HepG2 (cell line): ENCODE measurements around the gene ALDH2. TPM values are rescaled to one million over a fixed set of nuclear protein-coding genes. Genes with fewer than 3 reads are reported as not detected.

Experiments
- ATAC-seq: fragments of 200-7000 bp; cut with Tn5 transposase; 3 replicates; pipeline ENCODE4 v1.9.1; 2020; ENCODE audit warnings: mild to moderate bottlenecking, moderate library complexity
- BruUV-seq: library from RNA; stranded (reverse); fragments of 400-500 nt; replicated peaks from 2 replicates; lab custom pipeline; 2021; lab: Mats Ljungman, UMichigan
- CTCF ChIA-PET: fragments of 300-600 bp; formaldehyde crosslinking; extraction: SDS; loops from one replicate; lab custom pipeline; 2021; ENCODE audit warnings: low total read pairs, inconsistent platforms, low intra/inter-chr PET ratio; lab: Yijun Ruan, JAX
- POLR2A ChIA-PET: fragments of 350-600 bp; sonication (Branson Sonifier 250); formaldehyde crosslinking; loops from one replicate; lab custom pipeline; 2020; ENCODE audit warnings: antibody characterized with exemption, inconsistent platforms; lab: Yijun Ruan, JAX
- DNase-seq: peaks from one replicate; pipeline ENCODE4 v3.0.0-alpha.2; 2015; ENCODE audit warnings: low spot score
- FAIRE-seq: peaks from 3 replicates; lab custom pipeline; 2011; peaks lifted over from hg19 to GRCh38; lab: Jason Lieb, UNC
- H2AFZ ChIP-seq: one replicate; pipeline ENCODE4 v1.6.1; 2011; ENCODE audit warnings: low read length, inconsistent platforms
- H3K27ac ChIP-seq: fragments of 300-600 bp; 3 replicates; pipeline ENCODE4 v1.8.0; 2011; ENCODE audit warnings: mixed run types, mild to moderate bottlenecking, mixed read lengths, low read length, inconsistent platforms; ENCODE audit not compliant: insufficient read depth; ENCODE audit errors: extremely low read length
- H3K27me3 ChIP-seq, 2 experiments: fragments of 200-600 bp in 1 of 2; 2 replicates in 1 of 2; 3 replicates in 1 of 2; pipeline versions ENCODE4 v1.6.0 to v1.8.0; 2011; ENCODE audit warnings: low read length in 2 of 2, mild to moderate bottlenecking in 2 of 2, moderate library complexity in 2 of 2, inconsistent platforms in 1 of 2; ENCODE audit not compliant: insufficient read depth in 2 of 2, control insufficient read depth in 1 of 2
- H3K36me3 ChIP-seq, 2 experiments: fragments of 200-600 bp in 1 of 2; replicated peaks in 1 of 2; 2 replicates in 1 of 2; 3 replicates in 1 of 2; pipeline versions ENCODE4 v1.5.1 to v1.8.0; 2011; ENCODE audit warnings: low read length in 2 of 2, inconsistent platforms in 1 of 2; ENCODE audit not compliant: insufficient read depth in 2 of 2, control insufficient read depth in 1 of 2
- H3K4me1 ChIP-seq: 2 replicates; pipeline ENCODE4 v1.5.1; 2012; ENCODE audit warnings: low read length, inconsistent platforms; ENCODE audit not compliant: insufficient read depth
- H3K4me2 ChIP-seq: 2 replicates; pipeline ENCODE4 v1.6.0; 2011; ENCODE audit warnings: low read depth, low read length, inconsistent platforms
- H3K4me3 ChIP-seq, 3 experiments: fragments of 200-600 bp in 1 of 3; sonication (generic), shearing (Covaris generic) in 1 of 3; replicated peaks in 1 of 3; 2 replicates each; pipeline ENCODE4 v1.5.1; 2011 to 2016; ENCODE audit warnings: low read length in 3 of 3, inconsistent platforms in 2 of 3, low read depth in 2 of 3, mild to moderate bottlenecking in 2 of 3, control low read depth in 1 of 3, mixed read lengths in 1 of 3; ENCODE audit not compliant: insufficient read depth in 1 of 3
- H3K79me2 ChIP-seq: one replicate; pipeline ENCODE4 v1.6.1; 2011; ENCODE audit warnings: low read length, inconsistent platforms; ENCODE audit not compliant: insufficient read depth
- H3K9ac ChIP-seq: 2 replicates; pipeline ENCODE4 v1.6.0; 2011; ENCODE audit warnings: mild to moderate bottlenecking, low read depth, low read length, inconsistent platforms; ENCODE audit not compliant: insufficient read depth
- H3K9me3 ChIP-seq: 2 replicates; pipeline ENCODE4 v1.5.1; 2012; ENCODE audit warnings: mild to moderate bottlenecking, low read length
- H4K20me1 ChIP-seq: 2 replicates; pipeline ENCODE4 v1.6.0; 2011; ENCODE audit warnings: inconsistent platforms, mild to moderate bottlenecking, low read length, moderate library complexity; ENCODE audit not compliant: insufficient read depth
- EED ChIP-seq: sonication (generic); formaldehyde crosslinking; IDR thresholded peaks from 2 replicates; pipeline ENCODE4 v1.5.0; 2020; ENCODE audit warnings: mild to moderate bottlenecking, missing genetic modification reagents
- MYC ChIP-seq: sonication (generic); formaldehyde crosslinking; IDR thresholded peaks from 2 replicates; pipeline ENCODE4 v1.9.0; 2021; ENCODE audit warnings: missing genetic modification reagents, borderline replicate concordance
- RFXAP ChIP-seq: sonication (generic); formaldehyde crosslinking; IDR thresholded peaks from 2 replicates; pipeline ENCODE4 v1.4.0; 2020; ENCODE audit warnings: missing genetic modification reagents, borderline replicate concordance
- WIZ ChIP-seq: sonication (generic); formaldehyde crosslinking; IDR thresholded peaks from 2 replicates; pipeline ENCODE4 v1.5.1; 2020; ENCODE audit warnings: mild to moderate bottlenecking, missing genetic modification reagents
- ZFP62 ChIP-seq: sonication (generic); formaldehyde crosslinking; IDR thresholded peaks from 2 replicates; pipeline ENCODE4 v1.4.0; 2020; ENCODE audit warnings: missing genetic modification reagents
- ZNF768 ChIP-seq: sonication (generic); formaldehyde crosslinking; IDR thresholded peaks from 2 replicates; pipeline ENCODE4 v1.4.0; 2020; ENCODE audit warnings: missing genetic modification reagents
- WGBS: methylation state at CpG from one replicate; pipeline ENCODE4 v1.1.6; 2017; ENCODE audit warnings: low lambda C conversion rate; 5-methylcytosine and 5-hydroxymethylcytosine counted together
- in situ Hi-C: cut with HindIII; loops from 2 replicates; pipeline ENCODE4 v1.10.0; 2017; ENCODE audit warnings: low pct_unique_long_range_greater_than_20kb; ENCODE audit not compliant: extremely low pct_ligation_motif_present
- intact Hi-C: fragments of 100-400 bp; cut with micrococcal nuclease; formaldehyde crosslinking; loops from one replicate; pipeline ENCODE4 v1.10.0; 2022; ENCODE audit not compliant: unreplicated experiment
- polyA plus RNA-seq, 8 experiments: library from polyadenylated mRNA; depleted of rRNA in 3 of 8; stranded (reverse) in 7 of 8; unstranded in 1 of 8; fragments of >200 nt; fragmentation: Illumina TruSeq in 4 of 8; extraction: Trizol in 4 of 8; gene quantifications; 2 replicates each; pipeline versions ENCODE4 v1.2.1 to v1.2.3, GENCODE V29; 2011 to 2016; ENCODE audit warnings: low read depth in 4 of 8, missing spikeins in 1 of 8, mixed read lengths in 1 of 8; ENCODE audit not compliant: insufficient read depth in 1 of 8
- total RNA-seq, 5 experiments: library from RNA; depleted of rRNA; stranded (reverse); fragments of >200 nt; fragmentation: Illumina TruSeq; extraction: Trizol; gene quantifications; 2 replicates each; pipeline ENCODE4 v1.2.3, GENCODE V29; 2016; ENCODE audit warnings: low read depth in 1 of 5
- TF ChIP-seq, protein P1 (sequence below): sonication (generic); formaldehyde crosslinking; IDR thresholded peaks from 2 replicates; pipeline ENCODE4 v1.8.0; 2022; ENCODE audit warnings: missing genetic modification reagents, mild to moderate bottlenecking, borderline replicate concordance
- TF ChIP-seq, protein P2 (sequence below): IDR thresholded peaks from 2 replicates; pipeline ENCODE4 v1.6.1; 2018; ENCODE audit warnings: missing genetic modification reagents, mild to moderate bottlenecking, missing compliant biosample characterization
- TF ChIP-seq, protein P3 (sequence below): sonication (generic); formaldehyde crosslinking; IDR thresholded peaks from 2 replicates; pipeline ENCODE4 v1.9.0; 2022; ENCODE audit warnings: low read depth, missing genetic modification reagents

ALDH2 gene
- total and polyA plus RNA-seq, 2 of the 13 experiments (the other 11 are each of a cell fraction or from before 2014, with no cell fraction given), result 78.8 to 103 TPM

DNA sequence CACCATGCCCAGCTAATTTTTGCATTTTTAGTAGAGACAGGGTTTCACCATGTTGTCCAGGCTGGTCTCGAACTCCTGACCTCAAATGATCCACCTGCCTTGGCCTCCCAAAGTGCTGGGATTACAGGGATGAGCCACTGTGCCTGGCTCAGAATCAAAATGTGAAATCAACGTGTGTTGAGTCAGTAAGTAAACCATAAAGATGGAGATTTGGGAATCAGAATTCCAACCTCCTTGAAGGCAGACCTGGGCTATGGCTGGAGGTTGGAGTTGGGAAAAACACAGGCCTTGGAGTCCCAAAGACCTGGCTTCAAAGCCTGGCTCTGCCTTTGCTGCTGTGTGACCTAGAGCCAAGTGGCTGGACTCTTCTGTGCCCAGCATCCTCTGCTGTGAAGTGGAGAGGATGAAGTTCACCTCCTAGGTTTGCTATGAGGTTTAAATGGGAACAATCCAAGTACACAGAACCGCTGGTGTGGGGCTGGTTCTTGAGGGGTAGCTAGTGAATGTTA, 10.2 kb downstream of the ALDH2 start:
- WGBS, result 57% methylated on average over 3 of the region's 3 CpGs
- peaks cover 4 to 19% of the 10 kb centered on the region in 2 experiments; a peak in 4 of 5 replicates for H3K36me3 ChIP-seq
- ChIA-PET CTCF (no interaction called here), POLR2A (interaction anchor here (0.9 to 4.5 kb wide), 2 partner anchors 10 to 11 kb away, joined by 3 to 94 read pairs; partner anchors contain the start of gene ALDH2)
- DNase-seq (no peak), FAIRE-seq (no peak), ATAC-seq (no peak)
- TF ChIP-seq, protein P1, sequence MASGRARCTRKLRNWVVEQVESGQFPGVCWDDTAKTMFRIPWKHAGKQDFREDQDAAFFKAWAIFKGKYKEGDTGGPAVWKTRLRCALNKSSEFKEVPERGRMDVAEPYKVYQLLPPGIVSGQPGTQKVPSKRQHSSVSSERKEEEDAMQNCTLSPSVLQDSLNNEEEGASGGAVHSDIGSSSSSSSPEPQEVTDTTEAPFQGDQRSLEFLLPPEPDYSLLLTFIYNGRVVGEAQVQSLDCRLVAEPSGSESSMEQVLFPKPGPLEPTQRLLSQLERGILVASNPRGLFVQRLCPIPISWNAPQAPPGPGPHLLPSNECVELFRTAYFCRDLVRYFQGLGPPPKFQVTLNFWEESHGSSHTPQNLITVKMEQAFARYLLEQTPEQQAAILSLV (CRISPR knock-in tag), result 0 out of 2 replicates have a peak, but pooled peaks have one; percentile 62
- TF ChIP-seq EED (CRISPR knock-in tag) (no peak), ZFP62 (no peak), MYC (CRISPR knock-in tag) (0 out of 2 replicates have a peak, but pooled peaks have one; percentile 5), WIZ (CRISPR knock-in tag) (0 out of 2 replicates have a peak, but pooled peaks have one; percentile 29), ZNF768 (CRISPR knock-in tag) (peak; percentile 94), RFXAP (CRISPR knock-in tag) (0 out of 2 replicates have a peak, but pooled peaks have one; percentile 14)
- TF ChIP-seq, protein P2, sequence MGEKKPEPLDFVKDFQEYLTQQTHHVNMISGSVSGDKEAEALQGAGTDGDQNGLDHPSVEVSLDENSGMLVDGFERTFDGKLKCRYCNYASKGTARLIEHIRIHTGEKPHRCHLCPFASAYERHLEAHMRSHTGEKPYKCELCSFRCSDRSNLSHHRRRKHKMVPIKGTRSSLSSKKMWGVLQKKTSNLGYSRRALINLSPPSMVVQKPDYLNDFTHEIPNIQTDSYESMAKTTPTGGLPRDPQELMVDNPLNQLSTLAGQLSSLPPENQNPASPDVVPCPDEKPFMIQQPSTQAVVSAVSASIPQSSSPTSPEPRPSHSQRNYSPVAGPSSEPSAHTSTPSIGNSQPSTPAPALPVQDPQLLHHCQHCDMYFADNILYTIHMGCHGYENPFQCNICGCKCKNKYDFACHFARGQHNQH (CRISPR knock-in tag), result 0 out of 2 replicates have a peak, but pooled peaks have one; percentile 17
- TF ChIP-seq, protein P3, sequence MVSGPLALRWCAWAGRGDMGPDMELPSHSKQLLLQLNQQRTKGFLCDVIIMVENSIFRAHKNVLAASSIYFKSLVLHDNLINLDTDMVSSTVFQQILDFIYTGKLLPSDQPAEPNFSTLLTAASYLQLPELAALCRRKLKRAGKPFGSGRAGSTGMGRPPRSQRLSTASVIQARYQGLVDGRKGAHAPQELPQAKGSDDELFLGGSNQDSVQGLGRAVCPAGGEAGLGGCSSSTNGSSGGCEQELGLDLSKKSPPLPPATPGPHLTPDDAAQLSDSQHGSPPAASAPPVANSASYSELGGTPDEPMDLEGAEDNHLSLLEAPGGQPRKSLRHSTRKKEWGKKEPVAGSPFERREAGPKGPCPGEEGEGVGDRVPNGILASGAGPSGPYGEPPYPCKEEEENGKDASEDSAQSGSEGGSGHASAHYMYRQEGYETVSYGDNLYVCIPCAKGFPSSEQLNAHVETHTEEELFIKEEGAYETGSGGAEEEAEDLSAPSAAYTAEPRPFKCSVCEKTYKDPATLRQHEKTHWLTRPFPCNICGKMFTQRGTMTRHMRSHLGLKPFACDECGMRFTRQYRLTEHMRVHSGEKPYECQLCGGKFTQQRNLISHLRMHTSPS, result 0 out of 2 replicates have a peak, but pooled peaks have one; percentile 0
- H3K27ac ChIP-seq, result peak overlapping the region; percentile 43
- no TSS peak for BruUV-seq
- peak overlapping the region in 1 of 3 experiments; percentile 49; a peak in 2 of 6 replicates for H3K4me3 ChIP-seq
- peak overlapping the region; percentile 69 for H3K4me2 ChIP-seq
- no peaks in the 10 kb centered on the region for H3K9me3 ChIP-seq
- no peaks in the 10 kb centered on the region for H3K27me3 ChIP-seq
- in situ Hi-C loops (no loop called here), intact Hi-C loops (loop anchor here (5.0 kb wide), 1 partner anchor 35 kb away; no protein-coding TSS in a partner anchor)
- H3K79me2 ChIP-seq, result peaks cover 18% of the 10 kb centered on the region
- no peak overlapping the region for H2AFZ ChIP-seq
- peaks cover 84% of the 10 kb centered on the region for H3K4me1 ChIP-seq
- peaks cover 7% of the 10 kb centered on the region; the same call in 1 of the 2 replicates for H4K20me1 ChIP-seq
- no peak overlapping the region for H3K9ac ChIP-seq
